ENCODE data around the gene LAMB2.

DNA sequence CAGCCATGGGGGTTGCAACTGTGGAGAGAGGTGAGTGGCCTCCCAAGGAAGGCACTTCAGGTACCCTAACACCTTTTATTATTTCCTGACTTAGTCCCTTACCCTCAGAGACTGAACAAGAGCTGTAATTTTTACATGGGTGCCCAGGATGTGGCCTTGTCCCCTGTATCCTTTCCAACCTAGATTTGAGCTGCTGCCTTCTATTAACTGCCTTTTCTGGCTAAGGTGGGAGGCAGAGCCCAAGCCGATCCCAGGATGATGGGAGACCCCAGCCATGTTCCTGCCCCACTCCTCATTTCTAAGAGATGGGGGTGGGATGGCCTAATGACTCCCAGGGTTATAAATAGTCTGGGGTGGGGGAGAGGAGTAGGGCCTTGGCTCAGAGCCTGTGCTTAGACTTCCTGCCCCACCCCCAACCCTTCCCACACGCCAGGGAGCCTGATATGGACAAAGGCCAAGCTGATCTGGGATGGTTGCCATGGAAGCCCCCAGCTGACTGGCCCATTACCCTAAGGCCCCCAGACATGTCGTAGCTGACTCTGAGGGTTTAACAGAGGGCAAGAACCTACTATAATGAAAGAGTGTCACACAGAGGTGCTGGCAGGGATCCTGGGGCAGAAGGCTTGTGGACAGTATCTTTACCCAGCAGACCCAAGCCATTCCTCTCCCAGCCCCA lies 40.4 kb upstream of the LAMB2 start:
- TF ChIP-seq FOSL1 (IDR thresholded peaks at IDR 0.05; ENCODE audit: insufficient read depth, low read depth, low read length) = no peak
- no peak for TF ChIP-seq YY1 (IDR thresholded peaks at IDR 0.05; ENCODE audit: low read depth, low read length)
- TF ChIP-seq CTCF (IDR thresholded peaks at IDR 0.05; ENCODE audit: control extremely low read depth in 1 of 3, insufficient read depth in 1 of 3, low read depth in 1 of 3, low read length in 3 of 3) = no peak
- no peak for TF ChIP-seq POLR2A (IDR thresholded peaks at IDR 0.05; ENCODE audit: control extremely low read depth in 1 of 2, low read depth in 2 of 2, low read length in 2 of 2)
- TF ChIP-seq, protein P1, sequence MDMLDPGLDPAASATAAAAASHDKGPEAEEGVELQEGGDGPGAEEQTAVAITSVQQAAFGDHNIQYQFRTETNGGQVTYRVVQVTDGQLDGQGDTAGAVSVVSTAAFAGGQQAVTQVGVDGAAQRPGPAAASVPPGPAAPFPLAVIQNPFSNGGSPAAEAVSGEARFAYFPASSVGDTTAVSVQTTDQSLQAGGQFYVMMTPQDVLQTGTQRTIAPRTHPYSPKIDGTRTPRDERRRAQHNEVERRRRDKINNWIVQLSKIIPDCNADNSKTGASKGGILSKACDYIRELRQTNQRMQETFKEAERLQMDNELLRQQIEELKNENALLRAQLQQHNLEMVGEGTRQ (IDR thresholded peaks at IDR 0.05; ENCODE audit: low read length) = no peak
- no peak for TF ChIP-seq EP300 (IDR thresholded peaks at IDR 0.05; ENCODE audit: borderline replicate concordance in 1 of 2, low read depth in 2 of 2, low read length in 2 of 2)
- TF ChIP-seq EZH2 (IDR thresholded peaks at IDR 0.05; ENCODE audit: low read depth, low read length, severe bottlenecking) = no peak
- TF ChIP-seq SIN3A (conservative IDR thresholded peaks at IDR 0.05 in 1 of 2, IDR thresholded peaks at IDR 0.05 in 1 of 2; ENCODE audit: low read depth in 1 of 2, low read length in 2 of 2) = 0 out of 4 replicates have a peak, but pooled peaks of 1 of the 2 experiments have one; percentile 43
- TF ChIP-seq RFX5 (IDR thresholded peaks at IDR 0.05; ENCODE audit: borderline replicate concordance, low read depth, low read length) = no peak
- TF ChIP-seq, protein P2, sequence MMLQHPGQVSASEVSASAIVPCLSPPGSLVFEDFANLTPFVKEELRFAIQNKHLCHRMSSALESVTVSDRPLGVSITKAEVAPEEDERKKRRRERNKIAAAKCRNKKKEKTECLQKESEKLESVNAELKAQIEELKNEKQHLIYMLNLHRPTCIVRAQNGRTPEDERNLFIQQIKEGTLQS (IDR thresholded peaks at IDR 0.05; ENCODE audit: insufficient read depth, low read depth, low read length) = no peak
- TF ChIP-seq RNF2 (IDR thresholded peaks at IDR 0.05; ENCODE audit: borderline replicate concordance, low read depth, low read length, missing control alignments, poor library complexity, severe bottlenecking) = no peak
- no peak for TF ChIP-seq BRCA1 (IDR thresholded peaks at IDR 0.05; ENCODE audit: low read depth, low read length)
- no peak for TF ChIP-seq ZNF274 (IDR thresholded peaks at IDR 0.05; ENCODE audit: borderline replicate concordance, extremely low read depth, low read length)
- TF ChIP-seq CBX5 (IDR thresholded peaks at IDR 0.05; ENCODE audit: low read depth, low read length) = no peak
